GM18861 (cell line): ENCODE results near the gene KCNH6.

ENCODE experiments used
- ATAC-seq: cut with Tn5 transposase; IDR thresholded peaks from one replicate; pipeline ENCODE4 v1.9.1; 2021; ENCODE audit not compliant: unreplicated experiment

The KCNH6 gene

GRCh38 chr17:63531022-63531965 lies 8.1 kb downstream of the KCNH6 start:
- no peak for ATAC-seq

- ATAC-seq = no peak
Measured at GRCh38 chr17:63533433-63534077, 10.4 kb downstream of the KCNH6 start.

- ATAC-seq = no peak
Measured at GRCh38 chr17:63534078-63534570, 11.0 kb downstream of the KCNH6 start.

GRCh38 chr17:63534816-63535455 lies 11.8 kb downstream of the KCNH6 start:
- ATAC-seq = no peak

- ATAC-seq = no peak
Measured at GRCh38 chr17:63535640-63536039, 12.5 kb downstream of the KCNH6 start.

DNA sequence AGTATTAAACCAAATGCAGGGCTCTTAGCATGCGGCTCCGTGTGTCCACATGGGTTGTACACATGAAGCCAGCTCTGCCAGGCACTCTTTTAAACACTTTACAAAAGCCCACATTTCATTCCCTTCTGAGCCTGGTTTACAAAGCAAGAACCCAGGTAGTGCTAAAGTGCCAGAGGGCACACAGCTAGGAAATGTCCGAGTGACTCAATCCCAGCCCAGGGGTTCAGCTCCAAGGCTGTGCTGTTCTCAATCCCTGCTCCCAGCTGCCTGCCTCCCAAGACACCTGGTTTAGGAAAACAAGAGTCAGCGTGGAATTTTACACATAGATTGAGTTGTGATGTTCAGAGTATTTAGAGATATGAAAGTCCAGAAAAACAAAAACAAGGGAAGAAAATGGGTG lies 13.8 kb downstream of the KCNH6 start:
- ATAC-seq = no peak

DNA sequence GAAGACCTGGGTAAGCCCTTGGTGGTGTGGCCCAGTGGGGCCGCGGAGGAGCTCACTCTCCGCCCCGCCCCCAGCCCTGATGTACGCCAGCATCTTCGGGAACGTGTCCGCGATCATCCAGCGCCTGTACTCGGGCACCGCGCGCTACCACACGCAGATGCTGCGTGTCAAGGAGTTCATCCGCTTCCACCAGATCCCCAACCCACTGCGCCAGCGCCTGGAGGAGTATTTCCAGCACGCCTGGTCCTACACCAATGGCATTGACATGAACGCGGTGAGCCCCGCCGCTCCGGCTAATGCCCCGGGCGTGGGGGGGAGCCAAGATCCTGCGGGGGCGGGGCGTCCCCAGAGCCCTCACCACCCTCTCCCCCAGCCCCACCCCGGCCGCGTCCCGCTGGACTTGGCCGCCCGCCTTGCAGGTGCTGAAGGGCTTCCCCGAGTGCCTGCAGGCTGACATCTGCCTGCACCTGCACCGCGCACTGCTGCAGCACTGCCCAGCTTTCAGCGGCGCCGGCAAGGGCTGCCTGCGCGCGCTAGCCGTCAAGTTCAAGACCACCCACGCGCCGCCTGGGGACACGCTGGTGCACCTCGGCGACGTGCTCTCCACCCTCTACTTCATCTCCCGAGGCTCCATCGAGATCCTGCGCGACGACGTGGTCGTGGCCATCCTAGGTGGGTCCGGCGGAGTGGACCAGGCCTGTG lies 15.0 kb downstream of the KCNH6 start:
- no peak for ATAC-seq

- no peak for ATAC-seq
Measured at GRCh38 chr17:63538693-63539595, 15.8 kb downstream of the KCNH6 start.

GRCh38 chr17:63540590-63540989 lies 17.4 kb downstream of the KCNH6 start:
- ATAC-seq = no peak

DNA sequence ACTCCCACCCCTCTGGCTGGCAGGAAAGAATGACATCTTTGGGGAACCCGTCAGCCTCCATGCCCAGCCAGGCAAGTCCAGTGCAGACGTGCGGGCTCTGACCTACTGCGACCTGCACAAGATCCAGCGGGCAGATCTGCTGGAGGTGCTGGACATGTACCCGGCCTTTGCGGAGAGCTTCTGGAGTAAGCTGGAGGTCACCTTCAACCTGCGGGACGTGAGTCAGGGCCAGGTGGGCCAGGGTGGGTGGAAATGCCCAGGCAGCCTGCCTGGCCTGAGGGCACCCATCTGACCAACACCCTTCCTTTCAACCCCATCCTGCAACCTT lies 19.0 kb downstream of the KCNH6 start:
- no peak for ATAC-seq

- no peak for ATAC-seq
Measured at GRCh38 chr17:63542942-63543821, 20.0 kb downstream of the KCNH6 start.

DNA sequence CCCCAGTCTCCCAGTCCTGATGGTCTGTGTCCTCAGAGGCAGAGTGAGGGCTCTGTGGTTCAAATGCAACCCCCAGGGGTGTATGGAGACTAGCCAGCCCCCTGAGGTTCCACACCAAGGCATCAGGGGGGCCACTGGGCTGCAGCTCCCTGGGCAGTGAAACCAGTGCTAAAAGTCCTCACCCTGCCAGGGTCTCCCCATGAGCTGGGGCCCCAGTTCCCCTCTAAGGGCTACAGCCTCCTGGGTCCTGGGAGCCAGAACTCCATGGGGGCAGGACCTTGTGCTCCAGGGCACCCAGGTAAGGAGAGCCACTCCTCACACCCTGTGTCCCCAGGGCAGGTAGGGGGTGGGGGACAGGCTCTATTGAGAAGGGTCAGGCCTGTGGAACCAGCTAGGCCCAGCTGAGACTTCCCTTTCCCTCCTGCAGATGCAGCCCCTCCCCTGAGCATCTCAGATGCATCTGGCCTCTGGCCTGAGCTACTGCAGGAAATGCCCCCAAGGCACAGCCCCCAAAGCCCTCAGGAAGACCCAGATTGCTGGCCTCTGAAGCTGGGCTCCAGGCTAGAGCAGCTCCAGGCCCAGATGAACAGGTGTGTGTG lies 20.8 kb downstream of the KCNH6 start:
- no peak for ATAC-seq

DNA sequence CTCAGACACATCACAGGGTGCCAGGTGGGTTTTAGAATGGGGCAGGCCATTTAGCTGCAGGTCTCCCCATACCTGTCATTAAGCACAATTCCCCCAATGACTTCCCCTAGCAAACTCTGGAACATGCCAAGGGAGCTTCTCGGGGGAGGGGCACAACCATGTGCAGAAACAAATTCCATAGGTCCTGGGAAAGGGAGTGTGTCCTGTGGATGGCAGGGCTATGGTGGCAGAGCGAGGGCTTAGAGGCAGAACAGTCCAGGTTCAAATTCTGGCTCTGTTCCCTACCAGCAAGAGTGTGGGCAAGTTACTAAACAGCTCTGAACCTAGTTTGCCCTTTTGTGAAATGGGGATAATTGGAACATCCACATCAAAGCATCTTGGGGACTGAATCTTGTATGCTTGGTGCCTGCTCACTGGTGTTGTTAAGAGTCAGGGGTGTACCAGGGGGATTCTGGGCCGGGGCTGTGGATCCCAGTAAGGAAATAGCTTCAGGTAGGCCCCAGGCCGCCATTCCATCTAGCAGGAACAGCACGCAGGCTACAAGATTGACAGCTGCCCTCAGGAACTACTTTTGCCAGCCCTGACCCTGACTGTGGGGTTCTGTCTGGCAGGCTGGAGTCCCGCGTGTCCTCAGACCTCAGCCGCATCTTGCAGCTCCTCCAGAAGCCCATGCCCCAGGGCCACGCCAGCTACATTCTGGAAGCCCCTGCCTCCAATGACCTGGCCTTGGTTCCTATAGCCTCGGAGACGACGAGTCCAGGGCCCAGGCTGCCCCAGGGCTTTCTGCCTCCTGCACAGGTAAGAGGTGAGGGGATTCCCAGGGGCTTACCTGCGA lies 21.5 kb downstream of the KCNH6 start:
- no peak for ATAC-seq

DNA sequence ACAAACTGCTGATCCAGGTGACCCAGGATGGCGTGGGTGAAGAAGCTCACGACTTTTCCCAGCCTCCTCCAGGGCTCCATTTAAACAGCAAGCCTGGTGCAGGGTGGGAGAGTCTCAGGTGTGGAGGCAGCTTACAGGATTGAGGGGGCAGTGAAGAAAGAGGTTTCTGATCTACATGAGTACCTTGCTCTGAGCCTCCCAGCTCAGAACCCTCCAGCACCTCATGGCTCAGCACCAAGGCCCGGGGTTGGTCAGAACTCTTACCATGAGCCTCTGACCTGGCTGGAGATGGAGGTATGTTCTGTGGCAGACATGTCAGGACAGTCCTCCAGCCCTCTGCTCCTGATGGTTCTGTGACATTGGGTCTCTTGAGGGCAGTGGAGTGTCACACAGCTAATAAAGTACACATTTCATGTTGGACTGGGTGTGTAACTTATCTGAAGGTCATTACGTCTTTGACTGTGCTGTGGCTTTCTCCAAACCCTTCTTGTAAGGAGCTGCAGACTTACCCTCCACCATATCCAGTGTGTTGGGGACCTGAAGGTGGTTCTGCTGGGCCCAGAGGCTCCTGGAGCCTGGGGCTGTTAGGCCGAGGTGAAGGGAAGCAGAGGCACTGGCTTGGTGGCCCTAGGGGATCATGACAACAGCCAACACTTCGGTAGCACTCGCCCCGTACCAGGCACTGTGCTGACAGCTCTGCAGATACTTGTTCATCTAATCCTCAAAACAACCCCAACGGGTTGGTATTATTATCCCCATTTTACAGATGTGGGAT lies 23.3 kb downstream of the KCNH6 start:
- ATAC-seq = no peak

GRCh38 chr17:63547083-63547523 lies 23.9 kb downstream of the KCNH6 start:
- ATAC-seq = no peak

DNA sequence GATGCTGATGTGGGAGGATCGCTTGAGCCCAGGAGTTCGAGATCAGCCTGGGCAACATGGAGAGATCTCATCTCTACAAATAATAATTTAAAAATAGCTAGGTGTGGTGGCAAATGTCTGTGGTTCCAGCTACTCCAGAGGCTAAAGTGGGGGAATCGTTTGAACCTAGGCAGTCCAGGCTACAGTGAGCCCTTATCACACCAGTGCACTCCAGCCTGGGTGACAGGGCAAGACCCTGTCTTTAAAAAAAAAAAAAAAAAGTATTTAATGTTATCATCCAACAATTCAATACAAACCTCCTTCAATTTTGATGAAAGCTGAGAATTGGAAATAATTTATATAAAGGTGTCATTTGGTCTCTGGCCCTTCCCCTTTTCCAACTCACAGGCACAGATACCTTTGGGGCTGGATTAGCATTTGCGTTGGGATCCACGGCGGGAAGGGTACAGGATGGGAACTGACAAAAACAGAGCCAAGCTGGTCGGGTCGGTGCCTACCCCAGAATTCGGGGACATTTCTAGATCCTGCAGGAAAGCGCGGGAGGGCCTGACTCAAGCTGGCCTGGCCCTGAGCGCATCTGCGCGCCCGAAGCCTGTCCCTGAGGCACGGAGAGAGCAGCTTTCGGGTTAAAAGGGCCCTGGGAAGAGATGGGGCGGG lies 26.3 kb downstream of the KCNH6 start:
- no peak for ATAC-seq
